Skeletal muscle cell (primary cell): ENCODE data around the gene S100Z.
A peak's percentile ranks its signal among the peaks of the same experiment; 100 is the strongest.
"Not testable (repeated sequence)": the region's sequence is repeated elsewhere in the genome, so short reads cannot be mapped to it uniquely, and the experiment has no call there.

Experiments
- DNase-seq: peaks from one replicate; pipeline ENCODE4 v3.0.0-alpha.2; 2010; ENCODE audit warnings: low read depth
- H3K4me3 ChIP-seq: 2 replicates; pipeline ENCODE4 v1.5.1; 2011; ENCODE audit warnings: low read depth, mild to moderate bottlenecking, control low read depth, low read length, moderate library complexity

Gene S100Z

DNA sequence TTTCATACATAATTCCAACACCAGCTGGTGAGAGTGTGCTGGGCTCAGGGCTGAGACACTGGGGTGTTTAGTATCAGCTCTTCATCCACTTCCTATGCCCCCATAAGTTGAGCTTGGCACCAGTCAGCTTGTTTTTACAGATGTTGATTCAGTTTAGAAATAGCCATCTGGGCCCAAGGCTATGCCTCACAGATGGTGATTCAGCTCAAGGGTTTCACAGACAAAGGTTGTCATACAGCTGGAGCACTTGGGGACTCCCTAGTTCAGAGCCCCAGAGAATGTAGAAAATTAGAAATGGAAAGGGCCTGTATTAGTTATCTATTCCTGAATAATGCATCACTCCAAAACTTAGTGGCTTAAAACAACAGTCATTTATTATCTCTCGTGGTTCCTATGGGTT lies 92.8 kb downstream of the S100Z start:
- no peak overlapping the region for H3K4me3 ChIP-seq
- peak; percentile 46 for DNase-seq

DNA sequence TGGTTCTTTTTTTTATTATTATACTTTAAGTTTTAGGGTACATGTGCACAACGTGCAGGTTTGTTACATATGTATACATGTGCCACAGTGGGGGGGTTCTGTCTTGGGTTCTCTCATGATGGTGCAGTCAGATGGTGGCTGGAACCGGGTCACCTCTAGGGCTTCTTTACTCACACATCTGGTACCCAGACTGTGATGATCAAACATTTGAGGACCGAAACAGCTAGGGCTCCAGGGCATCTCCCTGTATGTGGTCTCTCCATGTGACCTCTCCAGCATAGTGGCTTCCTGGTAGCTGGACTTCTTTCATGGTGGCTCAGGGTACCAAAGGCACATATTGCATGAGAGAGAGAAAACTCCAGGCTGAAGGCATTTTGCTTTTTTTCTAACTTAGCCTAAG lies 93.2 kb downstream of the S100Z start:
- no peak for DNase-seq
- H3K4me3 ChIP-seq, result no peak overlapping the region

DNA sequence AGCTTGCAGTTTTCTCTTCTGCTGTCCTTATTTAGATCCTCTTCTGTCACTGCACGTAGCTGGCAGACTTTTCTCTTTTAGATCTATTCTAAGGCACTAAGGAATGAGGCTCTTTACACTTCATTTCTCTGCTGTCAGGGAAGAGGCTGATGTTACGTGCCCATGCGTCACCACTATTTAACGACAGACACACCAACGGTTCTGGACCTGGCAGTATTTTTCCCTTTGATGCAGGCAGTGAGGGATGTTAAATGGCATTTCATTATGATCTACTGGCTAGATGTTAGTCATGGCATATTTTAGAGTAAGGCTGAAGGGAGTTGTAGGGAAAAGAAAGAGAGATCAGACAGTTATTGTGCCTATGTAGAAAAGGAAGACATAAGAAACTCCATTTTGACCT lies 94.8 kb downstream of the S100Z start:
- no peak overlapping the region for H3K4me3 ChIP-seq
- no peak for DNase-seq

DNA sequence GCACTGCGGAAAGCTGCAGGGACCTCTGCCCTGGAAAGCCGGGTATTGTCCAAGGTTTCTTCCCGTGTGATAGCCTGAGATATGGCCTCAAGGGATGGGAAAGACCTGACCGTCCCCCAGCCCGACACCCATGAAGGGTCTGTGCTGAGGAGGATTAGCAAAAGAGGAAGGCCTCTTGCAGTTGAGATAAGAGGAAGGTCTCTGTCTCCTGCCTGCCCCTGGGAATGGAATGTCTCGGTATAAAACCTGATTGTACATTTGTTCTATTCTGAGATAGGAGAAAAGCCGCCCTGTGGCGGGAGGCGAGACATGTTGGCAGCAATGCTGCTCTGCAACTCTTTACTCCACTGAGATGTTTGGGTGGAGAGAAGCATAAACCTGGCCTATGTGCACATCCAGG lies 95.4 kb downstream of the S100Z start:
- not testable (repeated sequence) for DNase-seq, H3K4me3 ChIP-seq

DNA sequence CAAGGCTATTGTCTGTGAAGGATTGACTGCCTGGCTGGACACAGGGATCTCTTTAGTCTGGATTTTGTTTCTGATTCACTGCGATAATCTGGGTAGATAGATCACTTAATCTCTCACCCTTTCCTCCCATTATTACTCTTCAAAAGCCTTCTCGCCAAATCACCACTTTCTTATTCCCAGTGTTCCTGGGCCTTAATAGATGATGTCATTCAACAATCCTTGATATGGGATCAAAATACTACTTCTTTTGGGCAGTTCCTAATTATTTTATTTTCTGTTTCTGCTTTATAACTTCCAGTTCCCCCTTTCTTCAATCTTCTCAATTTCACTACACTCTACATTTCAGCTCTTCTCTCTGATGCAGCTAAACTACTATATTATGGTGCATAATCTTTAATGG lies 96.3 kb downstream of the S100Z start:
- no peak for DNase-seq
- H3K4me3 ChIP-seq, result no peak overlapping the region

DNA sequence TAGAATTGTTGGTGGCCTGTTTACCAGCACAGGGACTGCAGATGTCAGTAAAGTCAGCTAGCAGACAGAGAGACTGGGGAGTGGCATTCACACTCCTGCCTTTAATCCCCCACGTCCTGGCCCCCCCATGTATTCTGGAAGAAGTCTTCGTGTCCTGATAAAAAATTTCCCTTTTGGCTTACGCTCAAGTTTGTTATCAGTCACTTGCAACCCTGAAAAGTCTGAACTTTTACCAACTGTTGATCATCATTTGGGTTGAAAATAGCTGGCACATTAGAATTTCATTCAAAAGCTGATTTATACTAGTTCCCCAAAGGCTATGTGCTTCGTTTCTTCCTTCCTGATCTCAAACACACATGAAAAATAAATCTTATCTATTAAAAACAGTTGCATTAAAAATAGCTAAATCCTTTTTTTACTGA lies 97.3 kb downstream of the S100Z start:
- H3K4me3 ChIP-seq, result no peak overlapping the region
- DNase-seq, result no peak

DNA sequence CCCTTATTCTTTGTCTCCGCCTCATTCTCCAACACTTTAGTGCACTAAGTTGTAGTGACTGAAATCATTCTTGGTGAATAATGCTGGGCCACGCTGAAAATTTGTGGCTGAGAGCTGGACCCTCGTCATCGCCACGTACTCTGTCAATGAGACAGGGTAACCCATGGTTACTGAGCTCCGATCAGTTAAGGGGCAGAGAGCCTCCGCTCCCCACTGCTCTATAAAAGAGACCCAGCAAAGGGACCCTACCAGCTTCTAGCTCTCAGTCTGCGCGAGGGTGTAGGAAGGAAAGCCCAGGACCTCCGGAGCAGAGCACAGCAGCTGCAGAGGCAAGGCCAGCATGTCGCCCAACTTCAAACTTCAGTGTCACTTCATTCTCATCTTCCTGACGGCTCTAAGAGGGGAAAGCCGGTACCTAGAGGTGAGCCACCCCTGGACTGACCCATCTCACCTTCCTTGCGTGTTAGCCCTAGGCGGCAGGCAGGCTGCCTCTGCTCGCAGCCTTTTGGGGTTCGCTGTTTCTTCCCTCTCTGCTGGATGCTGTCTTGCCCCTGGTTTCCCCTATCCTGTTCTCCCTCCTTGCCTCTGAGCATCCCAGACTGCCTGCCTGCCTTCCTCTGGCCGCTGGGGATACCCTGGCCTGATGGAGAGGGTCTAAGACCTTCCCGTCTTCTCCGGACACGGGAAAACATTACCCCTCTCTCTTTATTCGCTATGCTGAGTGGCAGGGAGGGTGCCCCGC lies 103.2 kb downstream of the S100Z start, which contains the start of gene CRHBP:
Gene CRHBP (plus strand): TSS at position 251 of the 742 bp plus-strand sequence. CDS start 90 bp downstream, at position 341.
- no peak for DNase-seq
- H3K4me3 ChIP-seq, result peak within 1 kb of the TSS; percentile 40

DNA sequence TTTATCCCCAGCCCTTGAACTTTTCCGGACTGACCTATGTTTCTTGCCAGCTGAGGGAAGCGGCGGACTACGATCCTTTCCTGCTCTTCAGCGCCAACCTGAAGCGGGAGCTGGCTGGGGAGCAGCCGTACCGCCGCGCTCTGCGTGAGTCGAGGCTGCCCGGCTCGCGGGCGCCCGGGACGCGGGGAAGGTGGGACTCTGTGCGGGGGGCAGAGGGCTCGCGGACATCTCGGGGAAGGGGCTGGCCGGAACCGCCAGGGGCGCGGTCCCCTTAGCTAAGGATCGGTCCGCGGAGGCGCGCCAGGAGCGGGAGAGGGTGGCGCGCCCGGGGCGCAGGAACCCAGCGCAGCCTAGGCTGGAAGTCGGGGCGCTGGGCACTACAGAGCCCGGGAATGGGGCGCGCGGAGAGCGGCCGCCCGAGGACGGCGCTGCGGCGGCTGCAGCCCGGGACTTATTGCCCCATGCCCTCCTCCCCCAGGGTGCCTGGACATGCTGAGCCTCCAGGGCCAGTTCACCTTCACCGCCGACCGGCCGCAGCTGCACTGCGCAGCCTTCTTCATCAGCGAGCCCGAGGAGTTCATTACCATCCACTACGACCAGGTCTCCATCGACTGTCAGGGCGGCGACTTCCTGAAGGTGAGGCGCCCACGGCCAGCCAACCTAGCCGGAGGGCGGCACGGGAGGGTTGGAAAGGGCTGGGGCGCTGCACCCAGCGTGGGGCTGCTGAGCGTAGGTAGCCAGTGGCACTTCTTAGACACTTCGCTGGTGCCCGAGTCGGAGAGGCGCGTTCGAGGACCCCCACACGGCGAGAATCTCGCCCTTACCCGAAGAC lies 104.0 kb downstream of the S100Z start:
- no peak for DNase-seq
- peak overlapping the region; percentile 40 for H3K4me3 ChIP-seq

- H3K4me3 ChIP-seq, result peak overlapping the region; percentile 40
- no peak for DNase-seq
Measured at GRCh38 chr5:76954383-76954763, 104.6 kb downstream of the S100Z start.

DNA sequence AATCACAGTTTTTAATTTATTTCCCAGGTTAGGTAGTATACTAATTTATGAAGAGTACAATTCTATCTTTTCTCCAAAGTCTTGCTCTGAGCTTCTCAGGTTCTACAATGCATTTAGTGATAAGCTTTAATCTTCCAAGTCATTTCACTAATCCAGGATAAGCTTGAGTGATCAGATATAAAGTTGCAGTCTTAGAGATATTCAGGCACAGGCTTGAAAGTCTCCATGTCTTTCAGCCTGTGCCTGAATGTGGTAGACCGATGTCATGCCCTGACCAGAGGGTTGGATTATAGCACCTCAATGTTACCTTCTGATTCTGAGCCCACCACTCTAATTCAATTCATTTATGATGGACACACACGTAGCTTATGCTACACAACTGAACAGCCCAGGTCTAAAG lies 106.2 kb downstream of the S100Z start:
- no peak overlapping the region for H3K4me3 ChIP-seq
- no peak for DNase-seq

DNA sequence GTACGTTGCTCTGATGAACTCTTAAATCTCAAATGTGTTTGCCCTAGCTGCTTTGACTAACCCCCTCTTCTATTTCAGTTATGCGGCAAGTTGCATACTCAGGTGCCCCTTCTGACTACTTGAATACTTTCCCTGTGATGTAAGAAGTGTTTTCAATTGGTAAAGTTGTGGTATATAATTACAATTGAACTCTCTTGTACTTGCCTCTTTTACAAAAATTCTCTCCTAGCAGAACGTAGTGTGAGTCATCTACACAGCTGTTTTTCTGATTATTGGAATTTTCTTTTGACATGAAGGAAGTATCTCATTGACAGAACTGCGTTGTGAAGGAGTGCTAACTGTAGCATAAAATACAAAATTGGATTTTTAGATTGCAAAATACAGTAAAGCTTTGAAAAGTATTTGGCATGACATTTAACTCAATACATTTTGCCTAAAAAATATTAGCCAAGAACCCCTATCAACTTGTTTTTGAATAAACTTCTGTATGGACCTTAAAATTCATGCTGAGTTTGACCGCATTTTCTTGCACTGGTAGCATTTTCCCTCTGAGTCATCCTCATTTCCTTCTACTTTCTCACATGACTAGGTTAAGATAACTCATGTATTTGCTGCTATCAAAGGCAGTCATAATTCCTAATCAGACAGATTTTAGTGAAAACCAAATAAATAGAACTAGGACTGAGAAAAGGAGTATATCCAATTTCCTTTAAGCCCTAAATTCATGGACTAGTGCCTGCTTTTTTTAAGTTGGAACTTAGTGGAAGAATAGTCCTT lies 109.4 kb downstream of the S100Z start:
- H3K4me3 ChIP-seq, result no peak overlapping the region
- DNase-seq, result no peak

DNA sequence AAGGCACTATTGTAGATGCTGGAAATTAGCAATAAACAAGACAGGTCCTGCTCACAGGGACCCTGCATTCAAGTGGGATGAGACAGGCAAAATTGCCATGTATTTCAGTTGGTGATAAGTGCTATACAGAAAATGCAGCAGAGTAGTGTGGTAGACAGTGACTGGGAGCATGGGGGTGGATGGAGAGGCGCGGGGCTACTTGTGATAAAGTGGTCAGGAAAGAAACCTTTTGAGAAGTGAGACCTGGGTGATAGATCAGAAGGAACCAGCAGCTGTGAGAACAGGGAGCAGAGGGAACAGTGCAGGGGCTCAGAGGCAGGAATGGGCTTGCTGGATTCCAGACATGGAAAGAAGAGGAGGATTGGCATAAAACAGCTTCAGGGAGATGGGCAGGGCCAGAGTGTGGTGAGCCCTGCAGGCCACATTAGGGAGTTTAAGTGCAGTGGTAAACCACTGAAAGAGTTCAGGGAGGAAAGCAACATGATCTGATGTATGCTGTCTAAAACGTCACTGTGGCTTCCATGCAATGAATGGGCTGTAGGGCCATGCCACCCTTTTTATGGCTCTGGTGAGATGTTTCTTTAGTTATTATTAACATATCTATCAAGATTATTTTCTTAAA lies 110.3 kb downstream of the S100Z start:
- no peak overlapping the region for H3K4me3 ChIP-seq

GRCh38 chr5:76964060-76964459 lies 114.2 kb downstream of the S100Z start:
- no peak overlapping the region for H3K4me3 ChIP-seq
- no peak for DNase-seq

More for the DNA sequence above, 110.3 kb downstream of the S100Z start:
- peak; percentile 19 for DNase-seq
